GM23248 (cell line): ENCODE measurements around the gene UNC93B1. TPM values are rescaled to one million over a fixed set of nuclear protein-coding genes. Genes with fewer than 3 reads are reported as not detected.

Experiments used
- DNase-seq: peaks from one replicate; pipeline ENCODE4 v3.0.0-alpha.2; 2015
- H2AFZ ChIP-seq: fragments of 200-600 bp; sonication (generic); 2 replicates; pipeline ENCODE4 v1.6.1; 2016; ENCODE audit warnings: antibody characterized with exemption
- H3F3A ChIP-seq: fragments of 200-600 bp; sonication (generic); 2 replicates; pipeline ENCODE4 v1.6.1; 2016; ENCODE audit warnings: mild to moderate bottlenecking, antibody characterized with exemption, mixed run types; ENCODE audit not compliant: insufficient read depth
- H3K27ac ChIP-seq: fragments of 200-600 bp; sonication (generic); 2 replicates; pipeline ENCODE4 v1.5.1; 2016; ENCODE audit warnings: mild to moderate bottlenecking
- H3K27me3 ChIP-seq: fragments of 200-600 bp; sonication (generic); replicated peaks from 2 replicates; pipeline ENCODE4 v1.6.1; 2016; ENCODE audit warnings: mild to moderate bottlenecking; ENCODE audit not compliant: insufficient read depth
- H3K36me3 ChIP-seq: fragments of 200-600 bp; sonication (generic); 2 replicates; pipeline ENCODE4 v1.6.1; 2016; ENCODE audit warnings: low read depth, mild to moderate bottlenecking
- H3K4me1 ChIP-seq: fragments of 200-600 bp; sonication (generic); 2 replicates; pipeline ENCODE4 v1.6.1; 2016; ENCODE audit warnings: mild to moderate bottlenecking; ENCODE audit not compliant: insufficient read depth
- H3K4me2 ChIP-seq: fragments of 200-600 bp; sonication (generic); one replicate; pipeline ENCODE4 v1.6.1; 2016; ENCODE audit warnings: mild to moderate bottlenecking; ENCODE audit not compliant: unreplicated experiment
- H3K4me3 ChIP-seq: fragments of 200-600 bp; sonication (generic); 2 replicates; pipeline ENCODE4 v1.5.1; 2016; ENCODE audit warnings: mild to moderate bottlenecking
- H3K79me2 ChIP-seq: fragments of 200-600 bp; sonication (generic); 2 replicates; pipeline ENCODE4 v1.6.1; 2016; ENCODE audit warnings: mild to moderate bottlenecking; ENCODE audit not compliant: insufficient read depth
- H3K9ac ChIP-seq: fragments of 200-600 bp; sonication (generic); 2 replicates; pipeline ENCODE4 v1.6.1; 2016; ENCODE audit warnings: mild to moderate bottlenecking
- H3K9me2 ChIP-seq: fragments of 200-600 bp; sonication (generic); 2 replicates; pipeline ENCODE4 v1.6.1; 2016; ENCODE audit warnings: mixed run types, mild to moderate bottlenecking, moderate library complexity; ENCODE audit not compliant: insufficient read depth
- H3K9me3 ChIP-seq: fragments of 200-600 bp; sonication (generic); one replicate; pipeline ENCODE4 v1.6.1; 2017; ENCODE audit warnings: low read depth
- H4K20me1 ChIP-seq: fragments of 200-600 bp; sonication (generic); 2 replicates; pipeline ENCODE4 v1.6.0; 2016; ENCODE audit not compliant: insufficient read depth
- EZH2 ChIP-seq: fragments of 200-600 bp; sonication (generic); IDR thresholded peaks from 2 replicates; pipeline ENCODE4 v1.6.1; 2018; ENCODE audit warnings: antibody characterized with exemption, mild to moderate bottlenecking; ENCODE audit not compliant: insufficient read depth, poor library complexity, severe bottlenecking
- EZH2phosphoT487 ChIP-seq: fragments of 200-600 bp; sonication (generic); IDR thresholded peaks from 2 replicates; pipeline ENCODE4 v1.6.1; 2018; ENCODE audit warnings: antibody characterized with exemption, moderate library complexity, mild to moderate bottlenecking, low read depth; ENCODE audit not compliant: insufficient read depth
- WGBS, 2 experiments: methylation state at CpG; one replicate each; pipeline ENCODE4 v1.1.6; 2015 to 2017; ENCODE audit warnings: low lambda C conversion rate in 2 of 2, low coverage in 1 of 2; ENCODE audit errors: missing lambda C conversion rate in 2 of 2; 5-methylcytosine and 5-hydroxymethylcytosine counted together
- in situ Hi-C: fragments of 300-500 bp; cut with MboI; formaldehyde crosslinking; loops from 2 replicates; pipeline ENCODE4 v1.15.0; 2020
- polyA plus RNA-seq: library from polyadenylated mRNA; unstranded; fragments of >200 nt; fragmentation: Nextera tagmentation; extraction: Ambion mirVana; gene quantifications from 2 replicates; pipeline ENCODE4 v1.2.1, GENCODE V29; 2016
- total RNA-seq: library from RNA; depleted of rRNA; stranded (reverse); fragments of >200 nt; shearing (Covaris generic); gene quantifications from 2 replicates; pipeline ENCODE4 v1.2.3, GENCODE V29; 2014

Gene UNC93B1
- total and polyA plus RNA-seq, 2 experiments from 2014 or later: 20.9 to 41.1 TPM

DNA sequence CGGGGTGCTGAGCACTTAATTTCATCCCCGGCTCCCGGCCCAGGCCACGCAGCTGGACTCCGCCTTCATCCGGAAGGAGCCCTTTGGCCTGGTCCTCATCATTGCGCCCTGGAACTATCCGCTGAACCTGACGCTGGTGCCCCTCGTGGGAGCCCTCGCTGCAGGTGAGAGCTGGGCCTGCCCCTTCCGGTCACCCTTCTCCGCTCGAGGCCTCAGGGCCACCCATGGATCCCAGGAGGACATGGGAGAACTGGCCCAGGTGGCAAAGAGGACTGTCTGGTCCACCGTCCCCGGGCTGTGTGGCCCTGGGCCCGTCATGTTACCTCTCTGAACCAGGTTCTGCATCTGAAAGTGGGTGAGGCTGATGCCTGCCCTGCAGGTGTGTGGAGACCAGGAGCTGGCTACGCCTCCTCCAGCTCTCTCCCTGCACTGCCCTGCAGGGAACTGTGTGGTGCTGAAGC is 14.9 kb upstream of the UNC93B1 start:
- peaks cover 16% of the 10 kb centered on the region for H3K4me1 ChIP-seq
- DNase-seq: no peak
- 85 to 87% methylated on average over 18 of the region's 18 CpGs for WGBS, 2 experiments
- H3K4me2 ChIP-seq: no peak overlapping the region
- no peaks in the 10 kb centered on the region; the same call in 1 of the 2 replicates for H3K36me3 ChIP-seq
- H3K79me2 ChIP-seq: peaks cover 5% of the 10 kb centered on the region; the same call in 1 of the 2 replicates
- no peak overlapping the region for H2AFZ ChIP-seq
- H3K9me2 ChIP-seq: no peaks in the 10 kb centered on the region
- no peaks in the 10 kb centered on the region; the same call in 1 of the 2 replicates for H3F3A ChIP-seq
- no peaks in the 10 kb centered on the region for H4K20me1 ChIP-seq
- no peak overlapping the region for H3K9ac ChIP-seq
- no peak overlapping the region for H3K4me3 ChIP-seq
- H3K9me3 ChIP-seq: no peaks in the 10 kb centered on the region
- TF ChIP-seq EZH2phosphoT487: no peak
- TF ChIP-seq EZH2: no peak
- H3K27me3 ChIP-seq: no peaks in the 10 kb centered on the region
- in situ Hi-C loops: no loop called here
- no peak overlapping the region for H3K27ac ChIP-seq

- H3K9me2 ChIP-seq: no peaks in the 10 kb centered on the region
- H3K27me3 ChIP-seq: no peaks in the 10 kb centered on the region
- no peak for DNase-seq
- H3K4me3 ChIP-seq: no peak overlapping the region
- peaks cover 8% of the 10 kb centered on the region; the same call in 1 of the 2 replicates for H3K79me2 ChIP-seq
- no peaks in the 10 kb centered on the region for H3K9me3 ChIP-seq
- TF ChIP-seq EZH2 (no peak), EZH2phosphoT487 (no peak)
- 73 to 79% methylated on average over 27 of the region's 27 CpGs for WGBS, 2 experiments
- in situ Hi-C loops: no loop called here
- no peak overlapping the region for H3K9ac ChIP-seq
- H3K27ac ChIP-seq: no peak overlapping the region
- no peak overlapping the region for H2AFZ ChIP-seq
- H3K36me3 ChIP-seq: no peaks in the 10 kb centered on the region; the same call in 1 of the 2 replicates
- no peak overlapping the region for H3K4me2 ChIP-seq
- peaks cover 4% of the 10 kb centered on the region for H3F3A ChIP-seq
- peaks cover 22% of the 10 kb centered on the region for H3K4me1 ChIP-seq
- no peaks in the 10 kb centered on the region for H4K20me1 ChIP-seq
These were observed 14.3 kb upstream of the UNC93B1 start for GRCh38 chr11:68017980-68018729.

DNA sequence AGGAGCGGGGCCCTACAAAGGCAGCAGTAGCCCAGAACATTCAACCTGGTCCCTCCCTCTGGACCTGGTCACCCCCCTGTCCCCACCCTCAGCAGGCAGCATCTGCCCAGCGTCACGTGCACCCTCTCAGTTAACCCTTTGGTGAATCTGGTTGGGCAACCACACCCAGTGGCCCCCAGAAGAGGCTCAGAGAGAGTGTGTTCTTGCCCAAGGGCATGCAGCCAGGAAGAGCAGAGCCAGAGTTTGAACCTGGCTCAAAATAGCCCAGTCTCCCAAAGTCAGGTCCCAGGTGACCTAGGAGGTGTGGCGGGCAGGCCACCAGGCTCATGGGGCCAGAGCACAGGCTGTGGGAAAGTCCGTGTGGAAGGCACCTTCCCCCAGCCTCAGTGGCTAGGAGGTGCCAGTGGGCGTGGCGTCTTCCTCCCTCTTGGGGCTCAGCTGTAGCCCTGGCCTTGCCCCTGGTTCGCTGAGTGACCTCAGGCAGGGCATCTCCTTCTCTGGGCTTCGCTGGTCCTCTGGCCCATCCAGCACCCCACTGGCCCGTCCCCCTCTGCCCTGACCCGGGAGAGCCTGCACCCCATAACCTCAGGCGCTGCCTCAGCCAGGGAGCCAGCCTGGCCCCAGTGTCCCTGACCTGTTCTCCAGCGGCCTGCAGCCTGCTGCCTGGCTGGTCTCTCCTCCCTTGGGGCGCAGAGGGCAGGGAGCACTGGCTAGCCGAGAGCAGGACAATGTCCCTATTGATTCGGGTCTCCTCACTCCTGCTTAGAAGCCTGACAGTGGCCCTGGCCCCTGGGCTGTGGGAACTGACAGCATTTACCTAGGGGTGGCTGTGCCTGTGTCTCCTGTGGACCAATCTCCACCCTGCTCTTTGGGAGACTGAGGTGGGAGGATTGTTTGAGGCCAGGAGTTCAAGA is 13.3 kb upstream of the UNC93B1 start:
- H3K9me2 ChIP-seq: no peaks in the 10 kb centered on the region
- no peak for DNase-seq
- peaks cover 14% of the 10 kb centered on the region for H3K79me2 ChIP-seq
- no peak overlapping the region for H3K4me2 ChIP-seq
- H3K4me3 ChIP-seq: no peak overlapping the region
- no peaks in the 10 kb centered on the region; the same call in 1 of the 2 replicates for H3K36me3 ChIP-seq
- TF ChIP-seq EZH2phosphoT487 (no peak), EZH2 (no peak)
- H3K4me1 ChIP-seq: peaks cover 32% of the 10 kb centered on the region
- peak overlapping the region; percentile 3; the same call in 1 of the 2 replicates for H3K9ac ChIP-seq
- H3K27ac ChIP-seq: no peak overlapping the region
- H3K27me3 ChIP-seq: no peaks in the 10 kb centered on the region
- H2AFZ ChIP-seq: no peak overlapping the region
- WGBS, 2 experiments: 63 to 68% methylated on average over 15 of the region's 16 CpGs
- in situ Hi-C loops: no loop called here
- no peaks in the 10 kb centered on the region for H3K9me3 ChIP-seq
- peaks cover 4% of the 10 kb centered on the region for H3F3A ChIP-seq
- H4K20me1 ChIP-seq: no peaks in the 10 kb centered on the region

DNA sequence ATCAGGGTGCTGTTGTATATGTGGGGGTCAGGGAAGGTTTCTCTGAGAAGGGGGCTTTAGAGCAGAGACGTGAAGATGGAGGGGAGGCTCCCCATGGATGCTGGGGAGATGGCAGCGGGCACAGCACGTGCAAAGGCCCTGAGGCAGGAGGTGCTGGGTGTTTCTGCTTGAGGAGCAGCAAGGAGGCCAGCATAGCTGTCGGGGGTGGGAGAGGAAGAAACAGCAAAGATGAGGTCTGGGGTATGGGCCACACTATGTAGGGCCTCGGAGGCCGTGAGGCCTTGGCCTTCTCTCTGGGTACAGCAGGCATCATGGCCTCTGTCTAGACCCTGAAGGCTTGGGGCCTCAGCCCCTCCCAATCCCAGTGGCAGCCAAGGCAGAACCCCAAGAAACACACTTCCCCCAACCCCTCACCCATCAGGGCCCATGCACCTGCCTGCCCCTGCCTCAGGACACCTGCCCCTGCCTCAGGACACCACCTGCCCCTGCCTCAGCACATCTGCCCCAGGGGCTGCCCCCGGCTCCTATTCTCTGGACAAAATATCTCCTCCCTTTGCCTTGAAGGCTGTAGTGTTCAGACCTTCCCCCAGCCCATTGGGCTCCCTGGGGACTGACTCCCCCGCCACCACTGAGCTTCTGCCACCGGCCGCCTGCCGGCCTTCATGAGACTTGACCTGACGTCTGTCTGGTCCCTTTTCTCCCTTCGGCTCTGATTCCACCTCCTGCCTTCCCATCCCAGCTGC is 12.4 kb upstream of the UNC93B1 start:
- H3K9ac ChIP-seq: peak overlapping the region; percentile 3; the same call in 1 of the 2 replicates
- H3K4me2 ChIP-seq: no peak overlapping the region
- H3K4me3 ChIP-seq: no peak overlapping the region
- H3F3A ChIP-seq: peaks cover 7% of the 10 kb centered on the region
- in situ Hi-C loops: no loop called here
- no peaks in the 10 kb centered on the region for H4K20me1 ChIP-seq
- H3K27me3 ChIP-seq: no peaks in the 10 kb centered on the region
- no peaks in the 10 kb centered on the region; the same call in 1 of the 2 replicates for H3K36me3 ChIP-seq
- no peaks in the 10 kb centered on the region for H3K9me2 ChIP-seq
- H3K9me3 ChIP-seq: no peaks in the 10 kb centered on the region
- peak; percentile 40 for DNase-seq
- H3K4me1 ChIP-seq: peaks cover 40% of the 10 kb centered on the region
- TF ChIP-seq EZH2 (no peak), EZH2phosphoT487 (no peak)
- no peak overlapping the region for H2AFZ ChIP-seq
- peaks cover 22% of the 10 kb centered on the region for H3K79me2 ChIP-seq
- H3K27ac ChIP-seq: no peak overlapping the region
- WGBS, 2 experiments: 59 to 65% methylated on average over 13 of the region's 13 CpGs
